Smooth muscle cell (in vitro differentiated cells): Measurements from ENCODE around the gene SYNJ2. TPM values are rescaled to one million over a fixed set of nuclear protein-coding genes. Genes with fewer than 3 reads are reported as not detected.

Experiments used
- DNase-seq: peaks from one replicate; lab custom pipeline; 2025; ENCODE audit not compliant: unreplicated experiment; lab: John Stamatoyannopoulos, UW
- H2AFZ ChIP-seq: fragments of 200-600 bp; sonication (generic); 2 replicates; pipeline ENCODE4 v1.6.0; 2016; ENCODE audit warnings: antibody characterized with exemption, low read depth, mild to moderate bottlenecking
- H3F3A ChIP-seq: fragments of 200-600 bp; sonication (generic); 2 replicates; pipeline ENCODE4 v1.6.0; 2017; ENCODE audit warnings: antibody characterized with exemption, low read depth
- H3K27ac ChIP-seq: fragments of 200-600 bp; sonication (generic); 2 replicates; pipeline ENCODE4 v1.5.1; 2016; ENCODE audit warnings: low read depth, mild to moderate bottlenecking
- H3K27me3 ChIP-seq: fragments of 200-600 bp; sonication (generic); 2 replicates; pipeline ENCODE4 v1.6.1; 2016; ENCODE audit warnings: low read depth, mild to moderate bottlenecking
- H3K36me3 ChIP-seq: fragments of 200-600 bp; sonication (generic); 2 replicates; pipeline ENCODE4 v1.5.1; 2016; ENCODE audit warnings: low read depth
- H3K4me1 ChIP-seq: fragments of 200-600 bp; sonication (generic); 2 replicates; pipeline ENCODE4 v1.5.1; 2016; ENCODE audit warnings: low read depth
- H3K4me2 ChIP-seq: fragments of 200-600 bp; sonication (generic); 2 replicates; pipeline ENCODE4 v1.6.0; 2016; ENCODE audit warnings: mild to moderate bottlenecking
- H3K4me3 ChIP-seq: fragments of 200-600 bp; sonication (generic); 2 replicates; pipeline ENCODE4 v1.5.1; 2016; ENCODE audit warnings: mild to moderate bottlenecking
- H3K79me2 ChIP-seq: fragments of 200-600 bp; sonication (generic); 2 replicates; pipeline ENCODE4 v1.6.0; 2016; ENCODE audit warnings: low read depth, mild to moderate bottlenecking
- H3K9ac ChIP-seq: fragments of 200-600 bp; sonication (generic); 2 replicates; pipeline ENCODE4 v1.6.0; 2016; ENCODE audit warnings: low read depth
- H3K9me3 ChIP-seq: fragments of 200-600 bp; sonication (generic); replicated peaks from 2 replicates; pipeline ENCODE4 v1.5.1; 2016; ENCODE audit warnings: low read depth
- H4K20me1 ChIP-seq: fragments of 200-600 bp; sonication (generic); 2 replicates; pipeline ENCODE4 v1.6.0; 2016; ENCODE audit warnings: low read depth
- WGBS: methylation state at CpG from one replicate; pipeline ENCODE4 v1.1.7; 2016; ENCODE audit warnings: low lambda C conversion rate; 5-methylcytosine and 5-hydroxymethylcytosine counted together
- polyA plus RNA-seq: library from polyadenylated mRNA; unstranded; fragments of >200 nt; fragmentation: Nextera tagmentation; extraction: Ambion mirVana; gene quantifications from 2 replicates; pipeline ENCODE4 v1.2.1, GENCODE V29; 2016
- total RNA-seq: library from RNA; depleted of rRNA; stranded (reverse); fragments of >200 nt; gene quantifications from 2 replicates; pipeline ENCODE4 v1.2.3, GENCODE V29; 2014
- TF ChIP-seq, protein P1 (sequence below): fragments of 200-600 bp; sonication (generic); IDR thresholded peaks from 2 replicates; pipeline ENCODE4 v1.5.1; 2017; ENCODE audit warnings: borderline replicate concordance, mild to moderate bottlenecking, antibody characterized with exemption; ENCODE audit not compliant: insufficient read depth, poor library complexity, severe bottlenecking

SYNJ2 gene
- total and polyA plus RNA-seq, 2 experiments from 2014 or later, result 6.0 to 6.1 TPM

DNA sequence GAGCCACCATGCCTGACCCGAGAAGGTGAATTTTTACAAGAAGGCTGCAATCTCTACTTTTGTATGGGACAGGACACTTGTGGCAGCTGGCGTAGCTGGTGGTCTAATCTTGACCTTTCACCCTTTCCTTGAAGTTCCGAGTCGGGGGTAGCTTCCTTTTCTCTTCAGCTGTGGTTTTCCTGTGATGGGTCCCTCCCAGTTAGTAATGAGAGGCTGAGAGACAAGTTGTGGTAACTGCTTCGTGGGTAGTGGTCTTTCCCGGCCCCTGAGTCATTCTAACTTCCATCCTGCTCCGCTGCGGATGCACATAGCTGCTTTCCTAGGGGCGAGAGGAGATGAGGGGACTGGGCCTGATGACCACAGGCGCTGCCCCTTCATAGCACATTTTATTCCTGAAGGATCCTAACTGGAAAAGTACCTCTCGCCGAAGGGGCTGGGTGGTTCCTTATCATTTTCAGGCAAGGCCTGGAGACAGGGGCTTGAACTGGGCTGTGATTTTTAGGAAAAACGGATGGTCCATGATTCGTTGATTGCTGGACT is 3.1 kb downstream of the SYNJ2 start:
- no peaks in the 10 kb centered on the region for H3K27me3 ChIP-seq
- H3F3A ChIP-seq, result no peaks in the 10 kb centered on the region
- peaks cover 67% of the 10 kb centered on the region for H3K79me2 ChIP-seq
- H3K4me3 ChIP-seq, result no peak overlapping the region
- no peak overlapping the region for H2AFZ ChIP-seq
- no peak for DNase-seq
- H3K4me2 ChIP-seq, result peak overlapping the region; percentile 78
- H3K36me3 ChIP-seq, result no peaks in the 10 kb centered on the region
- H3K9ac ChIP-seq, result peak overlapping the region; percentile 50
- H3K9me3 ChIP-seq, result no peaks in the 10 kb centered on the region
- H4K20me1 ChIP-seq, result peaks cover 18% of the 10 kb centered on the region
- WGBS, result 77% methylated on average over 14 of the region's 14 CpGs
- TF ChIP-seq, protein P1, sequence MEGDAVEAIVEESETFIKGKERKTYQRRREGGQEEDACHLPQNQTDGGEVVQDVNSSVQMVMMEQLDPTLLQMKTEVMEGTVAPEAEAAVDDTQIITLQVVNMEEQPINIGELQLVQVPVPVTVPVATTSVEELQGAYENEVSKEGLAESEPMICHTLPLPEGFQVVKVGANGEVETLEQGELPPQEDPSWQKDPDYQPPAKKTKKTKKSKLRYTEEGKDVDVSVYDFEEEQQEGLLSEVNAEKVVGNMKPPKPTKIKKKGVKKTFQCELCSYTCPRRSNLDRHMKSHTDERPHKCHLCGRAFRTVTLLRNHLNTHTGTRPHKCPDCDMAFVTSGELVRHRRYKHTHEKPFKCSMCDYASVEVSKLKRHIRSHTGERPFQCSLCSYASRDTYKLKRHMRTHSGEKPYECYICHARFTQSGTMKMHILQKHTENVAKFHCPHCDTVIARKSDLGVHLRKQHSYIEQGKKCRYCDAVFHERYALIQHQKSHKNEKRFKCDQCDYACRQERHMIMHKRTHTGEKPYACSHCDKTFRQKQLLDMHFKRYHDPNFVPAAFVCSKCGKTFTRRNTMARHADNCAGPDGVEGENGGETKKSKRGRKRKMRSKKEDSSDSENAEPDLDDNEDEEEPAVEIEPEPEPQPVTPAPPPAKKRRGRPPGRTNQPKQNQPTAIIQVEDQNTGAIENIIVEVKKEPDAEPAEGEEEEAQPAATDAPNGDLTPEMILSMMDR, result no peak
- peaks cover 13% of the 10 kb centered on the region for H3K4me1 ChIP-seq
- H3K27ac ChIP-seq, result peak overlapping the region; percentile 51

DNA sequence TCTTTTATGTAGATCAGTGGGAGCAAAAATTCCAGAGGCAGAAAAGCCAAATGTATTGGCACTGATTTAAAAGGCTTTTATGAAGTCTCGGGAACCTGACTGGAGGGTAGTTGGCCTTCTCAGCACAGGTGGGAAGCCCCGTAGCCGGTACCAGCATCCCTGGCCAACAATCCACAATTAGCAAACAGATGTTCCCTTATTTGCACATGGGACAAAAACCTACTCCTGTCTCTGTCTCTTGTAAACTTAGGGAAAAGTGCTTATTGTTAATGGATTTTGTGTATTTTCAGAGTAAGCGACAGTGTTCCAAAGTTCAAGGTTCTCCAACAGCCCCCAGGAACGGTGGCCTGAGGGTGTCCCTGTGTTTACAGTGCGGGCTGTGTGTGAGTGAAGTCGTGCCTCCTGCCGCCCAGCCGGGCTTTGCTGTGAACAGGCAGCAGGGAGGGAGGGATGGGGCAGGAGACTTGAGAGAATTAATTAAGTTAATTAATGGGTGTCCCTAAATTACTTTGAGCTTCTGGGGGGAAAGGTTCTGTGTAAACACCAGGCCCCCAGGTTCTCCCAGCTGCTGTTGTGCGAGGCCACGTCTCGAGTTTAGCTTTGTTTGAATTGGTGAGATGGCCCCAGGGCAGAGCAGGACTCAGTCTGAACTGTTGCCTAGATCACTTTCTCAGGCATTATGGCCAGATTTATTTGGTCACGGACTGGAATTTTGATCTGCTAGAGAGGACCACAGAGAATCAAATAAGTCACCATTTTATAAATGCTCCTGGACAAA is 3.9 kb downstream of the SYNJ2 start:
- Histone ChIP-seq H4K20me1 (peaks cover 22% of the 10 kb centered on the region), H3F3A (no peaks in the 10 kb centered on the region), H3K4me1 (peaks cover 13% of the 10 kb centered on the region), H3K27ac (peak overlapping the region; percentile 51), H3K9ac (peak overlapping the region; percentile 50), H3K4me2 (peak overlapping the region; percentile 78), H3K79me2 (peaks cover 72% of the 10 kb centered on the region), H3K9me3 (no peaks in the 10 kb centered on the region), H2AFZ (no peak overlapping the region), H3K36me3 (no peaks in the 10 kb centered on the region), H3K4me3 (peak overlapping the region; percentile 31), H3K27me3 (no peaks in the 10 kb centered on the region)
- TF ChIP-seq, protein P1, result no peak
- 45% methylated on average over 13 of the region's 13 CpGs for WGBS
- no peak for DNase-seq

DNA sequence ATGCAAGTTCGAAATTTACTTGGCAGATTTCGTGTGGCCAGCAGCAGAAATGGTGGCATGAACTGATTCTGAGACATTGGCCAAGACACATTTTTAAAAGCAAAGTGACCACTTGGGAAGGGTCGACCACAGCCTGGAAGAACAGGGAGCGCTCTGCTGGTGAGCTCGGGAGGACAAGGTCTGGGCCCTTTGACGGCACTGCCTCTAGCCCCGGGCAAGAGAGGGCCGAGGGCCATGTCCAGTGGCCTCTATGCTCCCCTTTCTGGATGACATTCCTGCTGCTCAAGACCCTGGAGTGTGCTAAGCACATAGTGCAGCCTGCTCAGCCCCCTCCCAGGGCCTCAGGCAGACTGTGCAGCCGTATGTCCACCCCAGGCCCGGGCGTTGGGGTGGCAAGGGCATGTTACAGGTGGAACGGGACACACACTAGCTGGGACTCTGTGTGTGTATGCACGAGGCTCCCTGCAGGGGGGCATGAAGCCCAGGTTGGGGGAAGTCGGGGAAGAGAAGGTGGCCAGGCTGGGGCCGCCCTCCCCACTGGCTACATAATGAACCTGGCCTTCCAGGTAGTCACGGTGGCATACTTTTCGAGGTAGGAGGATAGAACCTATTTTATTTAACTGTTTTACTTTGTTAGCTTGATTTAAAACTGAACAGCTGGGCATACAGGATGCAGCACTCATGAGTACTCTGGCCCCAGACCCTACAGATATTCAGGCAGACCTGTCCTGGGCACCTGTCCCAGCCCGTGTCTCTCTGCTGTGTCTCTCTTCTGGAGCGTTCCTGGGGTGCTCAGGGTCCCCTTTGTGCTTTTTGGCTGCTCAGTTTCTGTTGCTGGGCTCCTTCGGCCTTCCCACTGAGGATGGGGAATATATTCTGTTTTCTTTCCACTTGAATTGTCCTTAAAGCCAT is 6.4 kb downstream of the SYNJ2 start:
- Histone ChIP-seq H3K4me2 (no peak overlapping the region), H3F3A (no peaks in the 10 kb centered on the region), H3K4me3 (no peak overlapping the region), H3K4me1 (peaks cover 13% of the 10 kb centered on the region), H4K20me1 (peaks cover 20% of the 10 kb centered on the region), H3K9me3 (no peaks in the 10 kb centered on the region), H3K9ac (no peak overlapping the region), H2AFZ (no peak overlapping the region), H3K27me3 (no peaks in the 10 kb centered on the region), H3K79me2 (peaks cover 89% of the 10 kb centered on the region), H3K27ac (no peak overlapping the region), H3K36me3 (no peaks in the 10 kb centered on the region)
- 88% methylated on average over 20 of the region's 20 CpGs for WGBS
- TF ChIP-seq, protein P1, result no peak
- no peak for DNase-seq
